ENCODE data around the gene CREBBP. TPM values are rescaled to one million over a fixed set of nuclear protein-coding genes. Genes with fewer than 3 reads are reported as not detected.
A peak's percentile ranks its signal among the peaks of the same experiment; 100 is the strongest.

Gene CREBBP
- total RNA-seq, 1 donor: 26.6 TPM

GRCh38 chr16:3846087-3846486 is 34.4 kb downstream of the CREBBP start:
- TF ChIP-seq CTCF (IDR thresholded peaks at IDR 0.05; ENCODE audit: insufficient read depth, low read length): no peak
- DNase-seq (ENCODE audit: low read depth): no peak
- H3K4me3 ChIP-seq (ENCODE audit: low read depth, low read length): no peak overlapping the region

GRCh38 chr16:3842994-3843393 is 37.5 kb downstream of the CREBBP start:
- no peak overlapping the region for H3K4me3 ChIP-seq (ENCODE audit: low read depth, low read length)
- no peak for TF ChIP-seq CTCF (IDR thresholded peaks at IDR 0.05; ENCODE audit: insufficient read depth, low read length)
- DNase-seq (ENCODE audit: low read depth): peak; percentile 85

- no peak for TF ChIP-seq CTCF (IDR thresholded peaks at IDR 0.05; ENCODE audit: insufficient read depth, low read length)
- DNase-seq (ENCODE audit: low read depth): no peak
- no peak overlapping the region for H3K4me3 ChIP-seq (ENCODE audit: low read depth, low read length)
These were observed 38.6 kb downstream of the CREBBP start for GRCh38 chr16:3841729-3842508.

GRCh38 chr16:3839402-3840184 is 40.9 kb downstream of the CREBBP start:
- H3K4me3 ChIP-seq (ENCODE audit: low read depth, low read length): no peak overlapping the region
- no peak for DNase-seq (ENCODE audit: low read depth)
- TF ChIP-seq CTCF (IDR thresholded peaks at IDR 0.05; ENCODE audit: insufficient read depth, low read length): no peak

- no peak for TF ChIP-seq CTCF (IDR thresholded peaks at IDR 0.05; ENCODE audit: insufficient read depth, low read length)
- peak; percentile 42 for DNase-seq (ENCODE audit: low read depth)
- no peak overlapping the region for H3K4me3 ChIP-seq (ENCODE audit: low read depth, low read length)
These were observed 41.7 kb downstream of the CREBBP start for GRCh38 chr16:3838600-3839401.

- TF ChIP-seq CTCF (IDR thresholded peaks at IDR 0.05; ENCODE audit: insufficient read depth, low read length): no peak
- no peak for DNase-seq (ENCODE audit: low read depth)
- H3K4me3 ChIP-seq (ENCODE audit: low read depth, low read length): no peak overlapping the region
These were observed 42.5 kb downstream of the CREBBP start for GRCh38 chr16:3837851-3838586.
